SK-N-SH (cell line): ENCODE data around the gene TMEM50B. TPM values are rescaled to one million over a fixed set of nuclear protein-coding genes. Genes with fewer than 3 reads are reported as not detected.

Source experiments
- CTCF ChIA-PET: fragments of 300-600, 350-600 bp; formaldehyde crosslinking; extraction: SDS; loops from one replicate; lab custom pipeline; 2021; lab: Yijun Ruan, JAX
- POLR2A ChIA-PET: fragments of 350-600 bp; sonication (Branson Sonifier 250); formaldehyde crosslinking; extraction: SDS; loops from one replicate; lab custom pipeline; 2020; ENCODE audit warnings: antibody characterized with exemption, inconsistent platforms; lab: Yijun Ruan, JAX
- DNase-seq: peaks from one replicate; pipeline ENCODE4 v3.0.0; 2012
- H2AFZ ChIP-seq: fragments of 200-600 bp; sonication (generic); 2 replicates; pipeline ENCODE4 v1.8.1; 2016; ENCODE audit warnings: antibody characterized with exemption, mild to moderate bottlenecking, low read depth
- H3F3A ChIP-seq: fragments of 200-600 bp; sonication (generic); replicated peaks from 2 replicates; pipeline ENCODE3; 2016; ENCODE audit warnings: antibody characterized with exemption, mild to moderate bottlenecking; ENCODE audit not compliant: insufficient read depth
- H3K27ac ChIP-seq, 2 experiments: fragments of 200-500 bp in 1 of 2; fragments of 200-600 bp in 1 of 2; sonication (Bioruptor generic) in 1 of 2; sonication (generic), shearing (Covaris generic) in 1 of 2; 2 replicates each; pipeline versions ENCODE4 v1.5.1 to v1.6.1; 2014 to 2016; ENCODE audit warnings: low read depth in 2 of 2, inconsistent platforms in 1 of 2, low read length in 1 of 2, mild to moderate bottlenecking in 1 of 2, mixed read lengths in 1 of 2
- H3K27me3 ChIP-seq: fragments of 200-600 bp; sonication (generic), shearing (Covaris generic); 2 replicates; pipeline ENCODE4 v1.6.1; 2016; ENCODE audit warnings: mixed run types; ENCODE audit not compliant: insufficient read depth
- H3K36me3 ChIP-seq, 2 experiments: fragments of 200-500 bp in 1 of 2; fragments of 200-600 bp in 1 of 2; sonication (Bioruptor generic) in 1 of 2; sonication (generic) in 1 of 2; replicated peaks in 1 of 2; 2 replicates each; pipeline versions ENCODE3 to v1.5.1; 2014 to 2016; ENCODE audit warnings: low read length in 1 of 2, mild to moderate bottlenecking in 1 of 2; ENCODE audit not compliant: insufficient read depth in 2 of 2, control insufficient read depth in 1 of 2
- H3K4me1 ChIP-seq, 2 experiments: fragments of 200-500 bp in 1 of 2; fragments of 200-600 bp in 1 of 2; sonication (Bioruptor generic) in 1 of 2; sonication (generic), shearing (Covaris generic) in 1 of 2; 2 replicates each; pipeline versions ENCODE4 v1.5.1 to v1.6.1; 2014 to 2016; ENCODE audit warnings: low read depth in 1 of 2, low read length in 1 of 2, mixed run types in 1 of 2; ENCODE audit not compliant: insufficient read depth in 2 of 2, control insufficient read depth in 1 of 2
- H3K4me2 ChIP-seq: fragments of 200-600 bp; sonication (generic), shearing (Covaris generic); 2 replicates; pipeline ENCODE4 v1.6.1; 2017; ENCODE audit warnings: mixed run types
- H3K4me3 ChIP-seq, 2 experiments: fragments of 200-500 bp in 1 of 2; fragments of 200-600 bp in 1 of 2; sonication (Bioruptor generic) in 1 of 2; sonication (generic), shearing (Covaris generic) in 1 of 2; 2 replicates each; pipeline versions ENCODE4 v1.5.1 to v1.8.1; 2014 to 2016; ENCODE audit warnings: low read depth in 2 of 2, inconsistent platforms in 1 of 2, low read length in 1 of 2, mild to moderate bottlenecking in 1 of 2, mixed read lengths in 1 of 2, moderate library complexity in 1 of 2
- H3K79me2 ChIP-seq: fragments of 200-600 bp; sonication (generic); 2 replicates; pipeline ENCODE4 v1.8.1; 2017; ENCODE audit warnings: mild to moderate bottlenecking; ENCODE audit not compliant: insufficient read depth
- H3K9ac ChIP-seq: fragments of 200-600 bp; sonication (generic); 2 replicates; pipeline ENCODE4 v1.6.1; 2017; ENCODE audit warnings: mixed run types
- H3K9me2 ChIP-seq: fragments of 200-600 bp; sonication (generic); 2 replicates; pipeline ENCODE4 v1.6.1; 2017; ENCODE audit warnings: mixed run types
- H3K9me3 ChIP-seq: fragments of 200-600 bp; sonication (generic); 2 replicates; pipeline ENCODE4 v1.6.1; 2017; ENCODE audit warnings: mixed run types, mild to moderate bottlenecking, moderate library complexity
- H4K20me1 ChIP-seq: fragments of 200-600 bp; sonication (generic); 2 replicates; pipeline ENCODE4 v1.6.1; 2017; ENCODE audit warnings: mild to moderate bottlenecking, mixed run types; ENCODE audit not compliant: insufficient read depth
- CTCF ChIP-seq: fragments of 200-600 bp; sonication (generic); IDR thresholded peaks from 2 replicates; pipeline ENCODE4 v1.6.1; 2017; ENCODE audit warnings: antibody characterized with exemption, mild to moderate bottlenecking, moderate library complexity
- FOXJ3 ChIP-seq: sonication (generic); formaldehyde crosslinking; IDR thresholded peaks from 2 replicates; pipeline ENCODE4 v1.5.1; 2020; ENCODE audit warnings: mild to moderate bottlenecking, missing genetic modification reagents
- MAX ChIP-seq: IDR thresholded peaks from 2 replicates; pipeline ENCODE4 v1.4.0; 2012; ENCODE audit warnings: low read depth
- MXI1 ChIP-seq: IDR thresholded peaks from 2 replicates; pipeline ENCODE4 v1.6.1; 2012; ENCODE audit warnings: mild to moderate bottlenecking, low read depth, low read length, improper control_type of control experiment
- REST ChIP-seq: IDR thresholded peaks from 2 replicates; pipeline ENCODE4 v1.6.1; 2012; ENCODE audit warnings: mild to moderate bottlenecking, low read depth, low read length, moderate library complexity
- TCF12 ChIP-seq: IDR thresholded peaks from 2 replicates; pipeline ENCODE4 v1.4.0; 2012
- WGBS: methylation state at CpG from one replicate; pipeline ENCODE4 v1.1.6; 2017; ENCODE audit warnings: low lambda C conversion rate; 5-methylcytosine and 5-hydroxymethylcytosine counted together
- polyA plus RNA-seq, 3 experiments: library from polyadenylated mRNA; depleted of rRNA; stranded (reverse); fragments of >200 nt; gene quantifications; 2 replicates each; pipeline ENCODE4 v1.2.3, GENCODE V29; 2012
- TF ChIP-seq, protein P1 (sequence below): IDR thresholded peaks from 2 replicates; pipeline ENCODE4 v1.4.0; 2012; ENCODE audit warnings: low read depth, borderline replicate concordance

Gene TMEM50B
- polyA plus RNA-seq, 1 of the 3 experiments (the other 2 are of a cell fraction), result 27.3 TPM

DNA sequence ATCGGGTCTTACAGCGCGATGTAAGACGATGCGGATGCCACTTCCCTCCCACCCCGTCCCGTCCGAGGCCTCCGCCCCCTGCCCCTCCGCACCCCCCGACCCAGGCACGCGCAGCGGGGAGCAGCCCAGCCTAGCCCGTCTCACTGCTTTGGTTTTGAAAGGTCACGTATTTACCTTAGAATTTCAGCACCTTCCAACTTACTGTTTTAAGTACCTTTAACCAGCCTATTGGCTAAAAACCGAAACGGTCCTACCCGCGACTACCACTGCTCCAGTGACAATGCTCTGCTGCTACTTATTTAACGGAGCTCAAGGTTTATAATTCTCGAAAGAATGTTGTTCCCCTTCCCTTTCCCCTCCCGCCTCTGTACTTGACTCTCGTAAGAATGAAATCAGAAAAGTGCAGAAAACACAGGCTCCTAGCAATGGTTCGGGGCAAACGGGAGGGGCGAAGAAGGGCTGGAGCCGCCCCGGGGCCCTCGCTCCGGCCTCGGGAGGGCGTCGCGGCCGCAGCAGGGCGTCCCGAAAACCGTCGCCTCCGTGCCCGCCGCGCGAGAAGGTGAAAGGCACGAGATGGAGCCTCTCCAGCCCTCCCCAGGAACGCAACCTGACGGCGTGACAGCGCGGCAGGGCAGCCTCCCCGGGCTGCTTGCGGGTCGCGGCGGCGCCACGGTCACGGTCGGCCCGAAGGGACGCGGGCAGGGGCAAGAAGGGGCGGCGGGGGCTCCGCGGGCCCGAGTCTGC is 667 bp downstream of the TMEM50B start:
- Histone ChIP-seq H3K4me3 (peak overlapping the region; percentile 67 to 80), H3K9me3 (no peaks in the 10 kb centered on the region), H3K27me3 (no peaks in the 10 kb centered on the region), H3K4me1 (peaks cover 0 to 4% of the 10 kb centered on the region in 2 experiments; a peak in 1 of 4 replicates), H3K27ac (peak overlapping the region; percentile 73 to 90), H3K79me2 (peaks cover 44% of the 10 kb centered on the region), H3K9me2 (no peaks in the 10 kb centered on the region), H4K20me1 (no peaks in the 10 kb centered on the region; the same call in 1 of the 2 replicates), H3F3A (peaks cover 16% of the 10 kb centered on the region), H3K36me3 (no peaks in the 10 kb centered on the region), H2AFZ (peak overlapping the region; percentile 88), H3K9ac (peak overlapping the region; percentile 89), H3K4me2 (peak overlapping the region; percentile 84)
- CTCF ChIA-PET, result interaction anchor here (0.6 to 2.1 kb wide), 6 partner anchors 12 to 127 kb away, joined by 3 to 15 read pairs (median 7); partner anchors contain the start of gene DNAJC28
- POLR2A ChIA-PET, result interaction anchor here (1.1 to 4.0 kb wide), 5 partner anchors 11 to 171 kb away, joined by 3 to 56 read pairs (median 4); partner anchors contain the start of genes DNAJC28 and DONSON
- under 1% methylated on average over 39 of the region's 68 CpGs for WGBS
- TF ChIP-seq CTCF (peak; percentile 32), MAX (0 out of 2 replicates have a peak, but pooled peaks have one; percentile 4), FOXJ3 (no peak), TCF12 (no peak), MXI1 (peak; percentile 10; the same call in 1 of the 2 replicates), REST (no peak)
- TF ChIP-seq, protein P1, sequence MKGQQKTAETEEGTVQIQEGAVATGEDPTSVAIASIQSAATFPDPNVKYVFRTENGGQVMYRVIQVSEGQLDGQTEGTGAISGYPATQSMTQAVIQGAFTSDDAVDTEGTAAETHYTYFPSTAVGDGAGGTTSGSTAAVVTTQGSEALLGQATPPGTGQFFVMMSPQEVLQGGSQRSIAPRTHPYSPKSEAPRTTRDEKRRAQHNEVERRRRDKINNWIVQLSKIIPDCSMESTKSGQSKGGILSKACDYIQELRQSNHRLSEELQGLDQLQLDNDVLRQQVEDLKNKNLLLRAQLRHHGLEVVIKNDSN, result no peak
- DNase-seq, result peak; percentile 69
